HFFc6 (cell line): ENCODE results near the gene FIGNL2. TPM values are rescaled to one million over a fixed set of nuclear protein-coding genes. Genes with fewer than 3 reads are reported as not detected.
A peak's percentile ranks its signal among the peaks of the same experiment; 100 is the strongest.
"Not testable (repeated sequence)": the region's sequence is repeated elsewhere in the genome, so short reads cannot be mapped to it uniquely, and the experiment has no call there.

Experiments
- DNase-seq: peaks from one replicate; pipeline ENCODE4 v3.0.0-alpha.2; 2018
- H3K27ac Mint-ChIP-seq: 2 replicates; pipeline ENCODE4 v1.8.0; 2020; ENCODE audit warnings: mild to moderate bottlenecking, mixed read lengths
- H3K27me3 Mint-ChIP-seq: 2 replicates; pipeline ENCODE4 v1.8.0; 2021; ENCODE audit warnings: mild to moderate bottlenecking, moderate library complexity, mixed read lengths; ENCODE audit not compliant: insufficient read depth
- H3K36me3 Mint-ChIP-seq: 2 replicates; pipeline ENCODE4 v1.8.0; 2021; ENCODE audit warnings: low read depth, mixed read lengths
- H3K4me1 Mint-ChIP-seq: 2 replicates; pipeline ENCODE4 v1.8.0; 2020; ENCODE audit warnings: low read depth, mixed read lengths
- H3K4me3 Mint-ChIP-seq: 2 replicates; pipeline ENCODE4 v1.8.0; 2020; ENCODE audit warnings: mild to moderate bottlenecking, moderate library complexity, mixed read lengths
- H3K9me3 Mint-ChIP-seq: 2 replicates; pipeline ENCODE4 v1.8.0; 2020; ENCODE audit warnings: mild to moderate bottlenecking, mixed read lengths
- total RNA-seq, 6 experiments: library from RNA; stranded (reverse); fragmentation: NEBNext Ultra II Directional; extraction: Animal tissue kit (Norgen Biotek cat#: 25700); gene quantifications; 2 replicates in 1 of 6; 3 replicates in 5 of 6; pipeline ENCODE4 v1.2.3, GENCODE V29; 2021
- TF ChIP-seq, protein P1 (sequence below): fragments of 200-600 bp; sonication (generic); IDR thresholded peaks from 2 replicates; pipeline ENCODE4 v1.5.0; 2021; ENCODE audit warnings: antibody characterized with exemption, mild to moderate bottlenecking

FIGNL2 gene
- total RNA-seq, 6 experiments from 2014 or later: not detected

GRCh38 chr12:51887476-51888315 is 39.2 kb upstream of the FIGNL2 start, which contains the start of gene ANKRD33:
ANKRD33 (plus strand) TSS chr12:51888103; CDS start chr12:51888187, 84 bp downstream.
- Mint-ChIP-seq H3K27ac (peak within 1 kb of the TSS; percentile 95), H3K27me3 (no peaks in the 10 kb centered on the region), H3K9me3 (no peaks in the 10 kb centered on the region), H3K36me3 (peaks cover 8% of the 10 kb centered on the region; the same call in 1 of the 2 replicates), H3K4me1 (peaks cover 33% of the 10 kb centered on the region), H3K4me3 (no peak within 1 kb of the TSS)
- no peak for DNase-seq
- TF ChIP-seq, protein P1, sequence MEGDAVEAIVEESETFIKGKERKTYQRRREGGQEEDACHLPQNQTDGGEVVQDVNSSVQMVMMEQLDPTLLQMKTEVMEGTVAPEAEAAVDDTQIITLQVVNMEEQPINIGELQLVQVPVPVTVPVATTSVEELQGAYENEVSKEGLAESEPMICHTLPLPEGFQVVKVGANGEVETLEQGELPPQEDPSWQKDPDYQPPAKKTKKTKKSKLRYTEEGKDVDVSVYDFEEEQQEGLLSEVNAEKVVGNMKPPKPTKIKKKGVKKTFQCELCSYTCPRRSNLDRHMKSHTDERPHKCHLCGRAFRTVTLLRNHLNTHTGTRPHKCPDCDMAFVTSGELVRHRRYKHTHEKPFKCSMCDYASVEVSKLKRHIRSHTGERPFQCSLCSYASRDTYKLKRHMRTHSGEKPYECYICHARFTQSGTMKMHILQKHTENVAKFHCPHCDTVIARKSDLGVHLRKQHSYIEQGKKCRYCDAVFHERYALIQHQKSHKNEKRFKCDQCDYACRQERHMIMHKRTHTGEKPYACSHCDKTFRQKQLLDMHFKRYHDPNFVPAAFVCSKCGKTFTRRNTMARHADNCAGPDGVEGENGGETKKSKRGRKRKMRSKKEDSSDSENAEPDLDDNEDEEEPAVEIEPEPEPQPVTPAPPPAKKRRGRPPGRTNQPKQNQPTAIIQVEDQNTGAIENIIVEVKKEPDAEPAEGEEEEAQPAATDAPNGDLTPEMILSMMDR: no peak

- Mint-ChIP-seq H3K9me3 (no peaks in the 10 kb centered on the region), H3K36me3 (peaks cover 8% of the 10 kb centered on the region; the same call in 1 of the 2 replicates), H3K27me3 (no peaks in the 10 kb centered on the region), H3K4me1 (peaks cover 33% of the 10 kb centered on the region), H3K27ac (peak overlapping the region; percentile 95), H3K4me3 (peak overlapping the region; percentile 75)
- DNase-seq: peak; percentile 97
- TF ChIP-seq, protein P1: no peak
These were observed 37.6 kb upstream of the FIGNL2 start for GRCh38 chr12:51886021-51886710.

DNA sequence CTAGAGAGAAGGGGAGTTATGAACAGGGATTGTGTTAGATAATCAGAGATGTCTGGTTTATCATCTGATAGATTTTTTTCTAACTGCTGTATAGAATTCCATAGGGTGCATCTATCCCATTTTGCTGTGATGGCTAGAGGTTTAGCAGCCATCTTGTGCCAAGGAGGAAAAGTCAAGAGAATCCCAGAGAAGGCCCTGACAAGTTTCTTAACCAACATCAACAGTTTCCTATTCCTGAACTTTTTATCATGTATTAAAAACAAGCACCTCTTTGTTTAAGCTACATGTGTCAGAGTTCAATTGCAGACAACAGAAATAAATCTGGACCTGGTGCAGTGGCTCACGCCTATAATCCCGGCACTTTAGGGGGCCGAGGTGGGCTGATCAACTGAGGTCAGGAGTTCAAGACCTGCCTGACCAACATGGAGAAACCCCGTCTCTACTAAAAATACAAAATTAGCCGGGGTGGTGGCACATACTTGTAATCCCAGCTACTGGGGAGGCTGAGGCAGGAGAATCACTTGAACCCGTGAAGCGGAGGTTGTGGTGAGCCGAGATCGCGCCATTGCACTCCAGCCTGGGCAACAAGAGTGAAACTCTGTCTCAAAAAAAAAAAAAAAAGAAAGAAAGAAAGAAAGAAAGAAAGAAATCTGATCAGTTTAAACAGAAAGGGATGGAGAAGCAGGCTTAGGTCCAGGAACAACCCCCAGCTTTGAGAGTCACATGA is 36.9 kb upstream of the FIGNL2 start:
- Mint-ChIP-seq H3K27ac (peak overlapping the region; percentile 95), H3K4me1 (peaks cover 33% of the 10 kb centered on the region)
- H3K4me3 Mint-ChIP-seq, H3K27me3 Mint-ChIP-seq, H3K9me3 Mint-ChIP-seq, H3K36me3 Mint-ChIP-seq, DNase-seq: not testable (repeated sequence)

- TF ChIP-seq, protein P1: no peak
These were observed 36.2 kb upstream of the FIGNL2 start for GRCh38 chr12:51884676-51885229.

GRCh38 chr12:51883998-51884675 is 35.6 kb upstream of the FIGNL2 start:
- H3K4me3 Mint-ChIP-seq: no peak overlapping the region
- no peaks in the 10 kb centered on the region for H3K27me3 Mint-ChIP-seq
- H3K27ac Mint-ChIP-seq: peak overlapping the region; percentile 6; the same call in 1 of the 2 replicates
- H3K9me3 Mint-ChIP-seq: no peaks in the 10 kb centered on the region
- TF ChIP-seq, protein P1: no peak
- H3K4me1 Mint-ChIP-seq: peaks cover 33% of the 10 kb centered on the region
- DNase-seq: no peak
- peaks cover 8% of the 10 kb centered on the region; the same call in 1 of the 2 replicates for H3K36me3 Mint-ChIP-seq

More at GRCh38 chr12:51884676-51885229, 36.2 kb upstream of the FIGNL2 start:
- Mint-ChIP-seq H3K27me3 (no peaks in the 10 kb centered on the region), H3K4me1 (peaks cover 33% of the 10 kb centered on the region), H3K27ac (peak overlapping the region; percentile 95), H3K36me3 (peaks cover 8% of the 10 kb centered on the region; the same call in 1 of the 2 replicates), H3K9me3 (no peaks in the 10 kb centered on the region), H3K4me3 (no peak overlapping the region; the same call in 1 of the 2 replicates)
- peak; percentile 63 for DNase-seq
